Muscle layer of colon (tissue), 2 donors: ENCODE measurements around the gene NDUFA7.

Experiments
- H3K27ac ChIP-seq: one replicate; pipeline ENCODE4 v1.7.0; 2013; ENCODE audit warnings: low read depth, mild to moderate bottlenecking, low read length, moderate library complexity
- H3K27me3 ChIP-seq, 2 donors: one replicate each; pipeline ENCODE4 v1.7.0; 2013; ENCODE audit warnings: low read length in 2 of 2, mild to moderate bottlenecking in 2 of 2; ENCODE audit not compliant: insufficient read depth in 2 of 2, control insufficient read depth in 1 of 2
- H3K36me3 ChIP-seq: one replicate; pipeline ENCODE4 v1.7.0; 2013; ENCODE audit warnings: mild to moderate bottlenecking, low read length; ENCODE audit not compliant: insufficient read depth
- H3K4me1 ChIP-seq: one replicate; pipeline ENCODE4 v1.7.0; 2013; ENCODE audit warnings: mild to moderate bottlenecking, low read length; ENCODE audit not compliant: insufficient read depth
- H3K4me3 ChIP-seq, 2 donors: one replicate each; pipeline ENCODE4 v1.7.0; 2013; ENCODE audit warnings: low read length in 2 of 2, low read depth in 1 of 2, mild to moderate bottlenecking in 1 of 2, moderate library complexity in 1 of 2
- H3K9ac ChIP-seq: one replicate; pipeline ENCODE4 v1.7.0; 2013; ENCODE audit warnings: low read length
- H3K9me3 ChIP-seq: one replicate; pipeline ENCODE4 v1.7.0; 2013; ENCODE audit warnings: mild to moderate bottlenecking, low read length
- donor health status: abdominal sarcoma.
- donor health status: Adenocarcinoma of cecum.

The NDUFA7 gene

DNA sequence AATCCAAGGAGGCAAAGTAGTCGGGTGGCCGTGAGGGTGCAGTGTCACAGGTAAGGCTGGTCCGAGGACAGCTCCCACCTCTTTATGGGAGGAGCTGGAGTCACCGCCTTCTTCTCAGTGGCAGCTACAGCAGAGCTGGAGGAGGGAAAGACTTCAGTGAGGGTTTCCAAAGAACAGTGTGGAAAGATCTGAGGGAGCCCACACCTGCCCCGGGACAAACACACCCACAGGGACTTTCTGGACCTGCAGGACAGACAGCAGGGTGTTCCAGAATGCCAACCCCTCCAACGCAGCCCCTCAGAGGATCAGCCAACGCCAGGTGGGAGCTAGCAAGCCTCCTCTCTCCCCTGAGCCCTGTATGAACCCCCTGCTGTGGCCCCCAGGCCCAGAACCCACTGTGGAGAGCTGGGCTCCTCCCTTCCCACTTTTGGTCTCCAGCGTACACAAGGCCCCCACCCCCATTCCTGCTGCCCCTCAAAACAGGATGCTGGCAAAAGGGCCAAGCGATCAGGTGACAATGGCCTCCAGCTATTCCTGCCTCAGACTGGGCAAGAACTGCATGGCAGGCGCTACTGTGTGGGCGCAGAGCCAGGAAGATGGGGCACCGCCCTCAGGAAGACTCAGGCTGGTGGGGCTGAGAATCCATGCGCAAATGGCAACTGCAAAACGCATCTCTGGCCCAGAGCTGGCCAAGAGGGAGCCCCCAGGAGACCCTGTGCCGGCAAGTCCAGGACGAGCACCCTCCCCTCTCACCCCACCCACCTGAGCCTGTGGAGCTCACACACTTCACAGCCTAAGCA lies 9.5 kb downstream of the NDUFA7 start:
- Histone ChIP-seq H3K27me3 (no peaks in the 10 kb centered on the region), H3K4me3 (no peak overlapping the region), H3K9me3 (no peaks in the 10 kb centered on the region), H3K9ac (no peak overlapping the region), H3K36me3 (peaks cover 49% of the 10 kb centered on the region), H3K4me1 (peaks cover 19% of the 10 kb centered on the region), H3K27ac (no peak overlapping the region)

DNA sequence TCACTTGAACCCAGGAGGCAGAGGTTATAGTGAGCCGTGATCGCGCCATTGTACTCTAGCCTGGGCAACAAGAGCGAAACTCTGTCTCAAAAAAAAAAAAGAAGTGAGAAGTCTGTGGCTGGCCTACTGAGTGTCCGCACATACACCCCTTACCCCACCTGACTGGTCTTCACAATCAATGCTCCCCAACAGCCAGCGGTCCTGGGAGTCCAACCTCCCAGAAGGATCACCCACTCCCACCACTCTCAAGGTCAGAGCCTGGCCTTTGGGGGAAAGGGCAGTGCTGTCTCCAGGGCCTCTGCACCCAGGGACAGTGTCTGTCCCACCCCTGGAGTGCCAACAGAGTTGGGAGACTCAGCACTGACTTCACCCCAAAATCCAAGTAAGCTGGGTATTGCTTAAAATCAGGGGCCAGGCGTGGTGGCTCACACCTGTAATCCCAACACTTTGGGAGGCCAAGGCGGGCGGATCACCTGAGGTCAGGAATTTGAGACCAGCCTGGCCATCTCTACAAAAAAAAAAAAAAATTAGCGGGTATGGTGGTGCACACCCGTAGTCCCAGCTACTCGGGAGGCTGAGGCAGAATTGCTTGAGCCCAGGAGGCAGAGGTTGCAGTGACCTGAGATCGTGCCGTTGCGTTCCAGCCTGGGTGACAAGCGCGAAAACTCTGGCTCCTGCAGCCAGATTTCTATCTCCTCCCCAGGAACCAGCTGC lies 10.7 kb downstream of the NDUFA7 start:
- H3K9ac ChIP-seq = no peak overlapping the region
- peaks cover 19% of the 10 kb centered on the region for H3K4me1 ChIP-seq
- H3K27ac ChIP-seq = no peak overlapping the region
- H3K9me3 ChIP-seq = no peaks in the 10 kb centered on the region
- peaks cover 42% of the 10 kb centered on the region for H3K36me3 ChIP-seq
- H3K4me3 ChIP-seq = no peak overlapping the region
- H3K27me3 ChIP-seq = no peaks in the 10 kb centered on the region

DNA sequence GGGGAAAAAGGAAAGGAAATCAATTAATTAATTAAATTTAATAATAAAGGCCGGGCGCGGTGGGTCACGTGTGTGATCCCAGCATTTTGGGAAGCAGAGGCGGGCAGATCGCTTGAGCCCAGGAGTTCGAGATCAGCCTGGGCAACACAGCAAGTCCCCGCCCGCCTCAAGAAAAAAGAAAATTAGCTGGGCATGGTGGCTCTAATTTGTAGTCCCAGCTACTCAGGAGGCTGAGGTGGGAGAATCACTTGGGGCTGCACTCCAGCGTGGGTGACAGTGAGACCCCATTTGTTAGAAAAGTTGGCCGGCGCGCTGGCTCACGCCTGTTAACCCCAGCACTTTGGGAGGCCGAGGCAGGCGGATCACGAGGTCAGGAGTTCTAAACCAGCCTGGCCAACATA lies 12.3 kb downstream of the NDUFA7 start:
- Histone ChIP-seq H3K27ac (no peak overlapping the region), H3K27me3 (no peaks in the 10 kb centered on the region), H3K9me3 (no peaks in the 10 kb centered on the region), H3K4me1 (peaks cover 19% of the 10 kb centered on the region), H3K36me3 (peaks cover 32% of the 10 kb centered on the region), H3K9ac (no peak overlapping the region), H3K4me3 (peak overlapping the region; percentile 56 to 77)

DNA sequence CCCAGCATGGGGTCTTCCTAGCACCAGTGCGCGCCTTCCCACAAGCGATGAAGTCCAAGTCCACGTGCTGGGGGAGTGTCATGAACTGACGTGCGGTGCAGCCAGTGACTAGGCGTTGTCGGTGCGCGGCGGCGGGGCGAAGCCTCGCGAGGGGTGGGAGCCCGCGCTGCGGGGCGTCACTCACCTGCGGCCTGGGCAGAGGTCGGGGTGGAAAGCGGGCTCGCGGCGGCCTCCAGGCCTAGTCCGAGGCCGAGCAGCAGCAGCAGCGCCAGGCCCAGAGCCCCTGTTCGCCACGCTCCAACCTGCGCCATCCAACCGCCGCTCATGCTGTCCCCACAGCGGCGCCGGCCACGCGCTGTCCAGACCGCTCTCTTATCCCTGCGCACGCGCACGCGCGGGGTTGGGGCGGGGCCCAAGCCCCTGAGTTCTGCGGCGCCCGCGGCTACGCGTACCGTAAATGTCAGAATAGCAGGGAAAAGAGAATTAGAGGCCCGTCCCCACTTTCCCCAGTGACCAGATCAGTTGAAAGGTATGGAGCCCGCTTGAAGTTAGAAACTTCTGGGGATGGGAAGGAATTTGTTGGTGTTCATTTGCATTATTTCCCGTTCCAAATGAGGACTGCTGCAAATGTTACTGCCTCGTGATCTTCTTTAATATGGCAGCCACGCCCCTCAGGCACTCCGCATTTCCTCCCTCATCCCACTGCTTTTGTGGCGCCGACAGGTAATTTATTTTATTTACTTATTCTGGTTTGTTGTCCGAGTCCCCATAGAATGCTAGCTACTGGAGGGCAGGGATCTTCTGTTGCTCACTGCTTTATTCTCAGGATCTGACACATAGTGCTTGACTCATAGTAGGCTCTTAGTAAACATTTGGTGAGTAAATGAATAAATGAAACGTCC lies 13.0 kb downstream of the NDUFA7 start, which contains the start of gene CD320:
Gene CD320 (minus strand): TSS at position 394 of the 902 bp plus-strand sequence. CDS start 68 bp downstream, at position 326.
- Histone ChIP-seq H3K27me3 (no peaks in the 10 kb centered on the region), H3K27ac (peak within 1 kb of the TSS; percentile 79), H3K9me3 (no peaks in the 10 kb centered on the region), H3K4me1 (peaks cover 19% of the 10 kb centered on the region), H3K9ac (peak within 1 kb of the TSS; percentile 42), H3K36me3 (peaks cover 32% of the 10 kb centered on the region), H3K4me3 (peak within 1 kb of the TSS; percentile 56 to 77)

DNA sequence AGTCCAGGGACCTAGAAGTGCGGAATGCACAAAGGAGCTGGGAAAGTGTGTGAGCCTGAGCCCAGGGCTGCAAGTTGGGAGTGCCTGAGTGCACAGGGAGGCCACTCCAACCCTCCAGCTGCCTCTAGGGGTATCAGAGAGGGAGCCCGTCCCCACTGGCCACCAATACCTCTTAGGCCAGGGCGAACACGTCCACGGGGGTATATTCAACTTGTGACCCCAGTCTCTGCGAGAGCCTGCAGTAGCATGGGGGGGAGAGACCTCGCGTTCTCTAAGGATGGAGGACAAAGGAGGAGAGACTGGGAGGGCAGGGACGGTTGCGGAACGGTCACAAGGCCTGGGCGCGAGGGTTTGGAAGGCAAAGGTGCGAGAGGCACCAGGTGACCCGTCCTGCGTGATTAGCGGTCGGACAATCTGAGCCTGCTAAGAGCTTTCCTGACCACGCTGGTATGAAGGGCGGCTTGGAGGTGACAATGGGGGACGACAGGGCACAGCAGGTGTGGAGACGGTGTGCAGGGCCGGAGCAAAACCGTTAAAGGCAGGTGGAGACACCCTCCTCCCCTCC lies 13.7 kb downstream of the NDUFA7 start:
- Histone ChIP-seq H3K36me3 (peaks cover 28% of the 10 kb centered on the region), H3K27me3 (no peaks in the 10 kb centered on the region), H3K27ac (peak overlapping the region; percentile 79), H3K4me1 (peaks cover 19% of the 10 kb centered on the region), H3K4me3 (peak overlapping the region; percentile 56 to 77), H3K9ac (peak overlapping the region; percentile 42), H3K9me3 (no peaks in the 10 kb centered on the region)

DNA sequence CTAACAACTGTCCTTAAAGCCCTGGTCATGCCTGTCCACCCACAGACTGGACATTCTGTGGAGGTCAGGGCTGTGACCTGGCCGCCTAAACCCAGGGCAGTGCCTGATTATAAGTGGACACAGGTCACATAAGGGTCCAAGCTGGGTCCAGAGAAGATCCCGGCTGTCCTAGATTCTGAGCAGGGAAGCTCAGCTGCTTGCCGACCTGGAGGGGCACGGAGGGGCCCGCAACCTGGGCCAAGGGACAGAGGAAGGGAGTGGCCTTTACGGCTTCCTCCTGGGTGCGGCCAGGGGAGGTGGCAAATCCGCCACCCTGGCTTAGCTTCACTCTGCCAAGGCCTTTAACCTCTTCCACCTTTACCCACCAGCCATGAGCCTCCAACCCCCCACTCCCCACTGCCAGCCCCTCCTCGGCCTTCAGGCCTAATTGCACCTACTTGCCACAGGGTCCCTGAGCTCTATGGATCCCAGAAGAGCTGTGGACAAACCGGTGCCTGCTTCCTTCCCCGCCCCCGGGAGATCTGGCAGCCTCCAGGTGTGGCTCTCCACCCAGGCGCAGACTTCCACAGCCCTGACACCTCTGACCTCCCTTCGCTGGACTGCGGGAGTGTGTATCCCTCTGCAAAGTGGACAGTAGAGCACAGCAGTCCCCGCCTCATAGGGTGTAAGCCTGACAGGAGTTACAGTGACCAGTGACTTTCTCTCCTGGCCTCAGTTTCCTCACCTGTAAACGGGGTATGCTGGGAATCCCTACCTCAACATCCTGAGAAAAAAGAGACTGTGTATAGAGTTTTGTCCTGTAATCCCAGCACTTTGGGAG lies 14.7 kb downstream of the NDUFA7 start:
- H3K27me3 ChIP-seq = no peaks in the 10 kb centered on the region
- H3K9me3 ChIP-seq = no peaks in the 10 kb centered on the region
- H3K36me3 ChIP-seq = peaks cover 18% of the 10 kb centered on the region
- H3K9ac ChIP-seq = no peak overlapping the region
- no peak overlapping the region for H3K4me3 ChIP-seq
- H3K27ac ChIP-seq = no peak overlapping the region
- peaks cover 19% of the 10 kb centered on the region for H3K4me1 ChIP-seq

DNA sequence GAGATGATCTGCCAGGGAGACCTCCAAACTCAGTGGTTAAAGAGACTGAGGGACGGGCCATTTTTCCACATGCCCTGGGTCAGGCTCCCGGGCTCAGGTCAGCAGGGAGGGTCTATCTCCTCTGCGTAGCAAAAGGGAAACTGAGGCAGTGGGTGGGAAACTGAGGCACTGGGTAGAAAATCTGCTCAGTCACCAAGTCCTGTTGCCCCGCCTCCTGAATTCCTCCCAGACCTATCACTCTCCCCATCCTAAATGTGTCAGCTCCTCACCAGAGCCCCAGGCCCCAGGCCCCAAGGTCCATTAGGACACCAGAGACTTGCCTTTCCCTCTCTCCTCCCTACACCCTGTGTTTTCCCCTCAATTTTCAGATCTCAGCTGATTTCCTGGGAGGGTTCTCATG lies 15.4 kb downstream of the NDUFA7 start:
- H3K27me3 ChIP-seq = no peaks in the 10 kb centered on the region
- H3K27ac ChIP-seq = no peak overlapping the region
- no peaks in the 10 kb centered on the region for H3K9me3 ChIP-seq
- H3K9ac ChIP-seq = no peak overlapping the region
- H3K36me3 ChIP-seq = peaks cover 12% of the 10 kb centered on the region
- H3K4me3 ChIP-seq = no peak overlapping the region
- H3K4me1 ChIP-seq = peaks cover 19% of the 10 kb centered on the region

DNA sequence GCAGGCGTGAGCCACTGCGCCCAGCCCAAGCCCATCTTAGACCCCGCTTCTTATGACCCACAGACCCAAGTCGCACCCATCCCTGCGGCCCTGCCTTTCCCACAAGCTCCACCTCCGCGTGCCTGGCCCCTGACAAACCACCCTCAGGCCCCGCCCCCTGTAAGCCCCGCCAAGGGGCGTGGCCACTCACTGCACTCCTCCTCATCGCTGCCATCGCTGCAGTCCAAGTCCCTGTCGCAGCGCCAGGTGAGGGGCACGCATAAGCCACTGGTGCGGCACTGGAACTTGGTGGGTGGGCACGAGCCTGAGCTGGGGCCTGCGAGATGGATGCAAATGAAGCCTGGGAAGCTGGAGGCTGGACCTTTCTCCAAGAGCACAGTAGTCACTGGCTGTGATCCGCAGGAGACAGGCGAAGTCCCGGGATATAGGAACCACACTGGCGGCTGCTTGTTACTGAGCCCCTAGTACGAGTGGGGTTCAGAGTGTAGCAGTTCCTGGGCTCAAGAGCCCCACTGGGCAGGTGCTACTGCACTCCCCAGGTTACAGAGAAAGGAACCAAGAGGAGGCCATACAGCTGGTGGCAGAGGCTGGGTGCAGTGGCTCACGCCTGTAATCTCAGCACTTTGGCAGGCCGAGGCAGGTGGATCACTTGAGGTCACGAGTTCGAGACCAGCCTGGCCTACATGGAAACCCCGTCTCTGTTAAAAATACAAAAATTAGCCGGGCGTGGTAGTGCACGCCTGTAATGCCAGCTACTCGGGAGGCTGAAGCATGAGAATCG lies 16.1 kb downstream of the NDUFA7 start:
- H3K4me3 ChIP-seq = no peak overlapping the region
- no peak overlapping the region for H3K27ac ChIP-seq
- peaks cover 19% of the 10 kb centered on the region for H3K4me1 ChIP-seq
- no peaks in the 10 kb centered on the region for H3K9me3 ChIP-seq
- no peak overlapping the region for H3K9ac ChIP-seq
- peaks cover 6% of the 10 kb centered on the region for H3K36me3 ChIP-seq
- no peaks in the 10 kb centered on the region for H3K27me3 ChIP-seq

DNA sequence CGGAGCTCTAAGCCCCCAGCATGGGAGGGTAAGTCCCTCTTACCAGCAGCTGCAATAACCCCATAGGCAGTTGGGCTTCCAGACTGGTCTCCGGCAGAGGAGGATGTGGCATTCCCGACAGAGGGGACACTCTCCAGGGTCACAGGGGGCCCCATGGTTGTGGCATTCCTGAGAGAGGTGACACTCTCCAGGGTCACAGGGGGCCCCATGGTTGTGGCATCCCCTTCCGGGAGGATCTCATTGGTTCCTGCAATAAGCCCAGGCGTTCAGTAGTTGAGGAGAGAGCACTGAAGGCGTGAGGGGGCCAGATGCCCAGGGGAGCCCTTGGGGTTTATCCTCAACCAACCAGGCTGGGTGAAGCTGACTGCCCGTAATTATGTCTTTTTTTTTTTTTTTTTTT lies 18.4 kb downstream of the NDUFA7 start:
- Histone ChIP-seq H3K4me1 (peaks cover 8% of the 10 kb centered on the region), H3K9me3 (no peaks in the 10 kb centered on the region), H3K9ac (no peak overlapping the region), H3K4me3 (no peak overlapping the region), H3K27ac (no peak overlapping the region), H3K27me3 (no peaks in the 10 kb centered on the region), H3K36me3 (no peaks in the 10 kb centered on the region)

DNA sequence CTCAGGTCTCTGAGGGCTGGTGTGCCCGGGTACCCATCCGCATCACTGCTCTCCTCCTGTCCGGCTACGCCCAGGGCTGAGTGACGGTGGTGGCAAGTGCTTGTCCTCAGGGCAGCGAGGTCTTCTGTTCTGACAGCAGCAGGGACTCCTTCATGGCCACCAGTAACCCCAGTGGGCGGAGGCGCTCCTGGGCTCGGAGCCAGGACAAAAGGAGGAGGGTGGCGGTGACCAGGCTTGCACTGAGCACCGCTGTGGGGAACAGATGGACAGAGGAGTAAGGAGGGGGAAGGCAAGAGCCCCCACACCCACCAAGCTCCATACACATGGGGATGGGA lies 18.9 kb downstream of the NDUFA7 start:
- Histone ChIP-seq H3K9me3 (no peaks in the 10 kb centered on the region), H3K9ac (no peak overlapping the region), H3K27me3 (no peaks in the 10 kb centered on the region), H3K27ac (no peak overlapping the region), H3K4me1 (peaks cover 4% of the 10 kb centered on the region), H3K36me3 (no peaks in the 10 kb centered on the region), H3K4me3 (no peak overlapping the region)
